Fibroblast of lung (primary cell): Measurements from ENCODE around the gene ATG13. TPM values are rescaled to one million over a fixed set of nuclear protein-coding genes. Genes with fewer than 3 reads are reported as not detected.
A peak's percentile ranks its signal among the peaks of the same experiment; 100 is the strongest.

ENCODE experiments used
- DNase-seq, 2 donors: peaks; one replicate each; pipeline versions ENCODE4 v3.0.0 to v3.0.0-alpha.2; 2010; ENCODE audit warnings: low read depth in 2 of 2
- H2AFZ ChIP-seq: 2 replicates; pipeline ENCODE4 v1.5.1; 2012; ENCODE audit warnings: low read length, control low read depth, inconsistent platforms
- H3K27ac ChIP-seq: 2 replicates; pipeline ENCODE4 v1.5.1; 2011; ENCODE audit warnings: low read length, control low read depth; ENCODE audit not compliant: insufficient read depth
- H3K27me3 ChIP-seq: 2 replicates; pipeline ENCODE4 v1.5.1; 2011; ENCODE audit warnings: mild to moderate bottlenecking, low read length; ENCODE audit not compliant: control insufficient read depth, insufficient read depth
- H3K36me3 ChIP-seq: 2 replicates; pipeline ENCODE4 v1.5.1; 2011; ENCODE audit warnings: low read length; ENCODE audit not compliant: control insufficient read depth, insufficient read depth
- H3K4me1 ChIP-seq: 2 replicates; pipeline ENCODE4 v1.5.1; 2011; ENCODE audit warnings: low read length; ENCODE audit not compliant: control insufficient read depth, insufficient read depth; ENCODE audit errors: extremely low read depth
- H3K4me2 ChIP-seq: 2 replicates; pipeline ENCODE4 v1.5.1; 2011; ENCODE audit warnings: low read length, control low read depth; ENCODE audit not compliant: insufficient read depth; ENCODE audit errors: extremely low read depth
- H3K4me3 ChIP-seq, 4 experiments: fragments of 200-600 bp in 1 of 4; sonication (generic) in 1 of 4; replicated peaks in 1 of 4; 2 replicates each; pipeline ENCODE4 v1.5.1; 2011 to 2016; ENCODE audit warnings: low read length in 4 of 4, low read depth in 3 of 4, mild to moderate bottlenecking in 3 of 4, control low read depth in 2 of 4, inconsistent platforms in 1 of 4, mixed read lengths in 1 of 4; ENCODE audit not compliant: insufficient read depth in 1 of 4; ENCODE audit errors: control extremely low read depth in 1 of 4
- H3K79me2 ChIP-seq: 2 replicates; pipeline ENCODE4 v1.5.1; 2012; ENCODE audit warnings: mild to moderate bottlenecking, low read length, inconsistent platforms; ENCODE audit not compliant: control insufficient read depth, insufficient read depth
- H3K9ac ChIP-seq: 2 replicates; pipeline ENCODE4 v1.5.1; 2011; ENCODE audit warnings: mild to moderate bottlenecking, low read length, control low read depth; ENCODE audit not compliant: insufficient read depth
- H3K9me3 ChIP-seq: 2 replicates; pipeline ENCODE4 v1.5.1; 2012; ENCODE audit warnings: low read depth, low read length; ENCODE audit not compliant: control insufficient read depth, insufficient read depth
- H4K20me1 ChIP-seq: 2 replicates; pipeline ENCODE4 v1.5.1; 2011; ENCODE audit warnings: low read length; ENCODE audit not compliant: control insufficient read depth, insufficient read depth; ENCODE audit errors: extremely low read depth
- EZH2 ChIP-seq: IDR thresholded peaks from 2 replicates; pipeline ENCODE4 v1.5.1; 2012; ENCODE audit warnings: low read length, control low read depth, mild to moderate bottlenecking; ENCODE audit errors: missing control alignments
- polyA plus RNA-seq, 2 donors: library from polyadenylated mRNA; depleted of rRNA in 1 of 2; stranded (reverse) in 1 of 2; unstranded in 1 of 2; fragments of >200 nt; gene quantifications; 2 replicates each; pipeline ENCODE4 v1.2.1, GENCODE V29; 2011 to 2012; ENCODE audit warnings: missing spikeins in 1 of 2
- total RNA-seq: library from RNA; depleted of rRNA; stranded (reverse); fragments of >200 nt; gene quantifications from 2 replicates; pipeline ENCODE4 v1.2.1, GENCODE V29; 2014
- TF ChIP-seq, protein P1 (sequence below), 2 donors: IDR thresholded peaks in 1 of 2; conservative IDR thresholded peaks in 1 of 2; 1 replicate in 1 of 2; 2 replicates in 1 of 2; pipeline ENCODE4 v1.5.1; 2011 to 2012; ENCODE audit warnings: low read length in 2 of 2, control low read depth in 1 of 2, inconsistent platforms in 1 of 2, low read depth in 1 of 2, mild to moderate bottlenecking in 1 of 2

Gene ATG13
- total and polyA plus RNA-seq, 2 donors (not counting 1 experiment from before 2014, with no cell fraction given) = 44.9 to 67.4 TPM

DNA sequence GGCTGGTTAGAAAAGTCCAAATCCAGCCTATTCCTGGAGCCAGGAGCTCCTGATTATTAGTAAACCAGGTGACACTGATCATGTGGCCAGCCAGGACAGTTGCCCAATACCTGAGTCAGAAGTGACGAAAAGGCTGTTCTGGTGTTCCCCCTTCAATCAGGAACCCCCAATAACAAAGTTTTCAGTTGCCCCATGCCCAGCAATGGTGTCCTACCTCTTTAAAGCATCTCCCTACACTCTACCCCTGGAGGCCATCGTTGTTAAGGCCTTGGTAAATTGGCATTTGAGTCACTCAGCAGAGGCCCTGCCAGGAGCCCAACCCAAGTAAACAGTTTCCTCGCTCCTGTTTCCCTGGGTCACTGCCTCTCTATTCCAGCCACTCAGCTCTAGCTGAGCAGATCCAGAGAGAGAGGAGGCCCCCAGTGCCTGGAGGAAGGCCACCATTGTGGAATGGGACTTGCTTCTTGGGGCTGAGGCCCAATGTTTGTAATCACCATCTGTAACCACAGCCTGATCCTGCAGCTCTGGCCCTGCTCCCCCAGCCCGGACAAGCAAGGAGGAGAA, 58.0 kb downstream of the ATG13 start:
- Histone ChIP-seq H3K9me3 (no peaks in the 10 kb centered on the region), H3K4me2 (no peak overlapping the region), H3K36me3 (peaks cover 24% of the 10 kb centered on the region)

DNA sequence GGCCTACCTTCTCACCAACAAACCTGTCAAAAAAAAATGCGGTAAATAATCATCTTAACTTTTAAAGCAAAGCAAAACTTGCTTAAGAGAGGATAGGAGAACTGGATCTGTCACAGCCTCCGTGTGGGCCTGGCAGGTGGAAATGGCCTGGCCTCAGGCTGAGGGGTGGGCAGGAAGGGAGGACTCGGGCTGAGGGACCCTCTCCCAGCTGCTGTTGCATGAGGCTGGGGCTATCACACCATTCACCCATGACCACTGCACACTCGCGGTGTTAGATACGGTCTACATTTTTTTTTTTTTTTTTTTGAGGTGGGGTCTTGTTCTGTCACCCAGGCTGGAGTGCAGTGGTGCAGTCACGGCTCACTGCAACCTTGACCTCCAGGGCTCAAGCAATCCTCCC, 58.6 kb downstream of the ATG13 start:
- no peak overlapping the region for H2AFZ ChIP-seq
- peaks cover 4% of the 10 kb centered on the region for H3K4me1 ChIP-seq
- H3K4me3 ChIP-seq = no peak overlapping the region
- H3K9ac ChIP-seq = no peak overlapping the region
- no peaks in the 10 kb centered on the region for H4K20me1 ChIP-seq
- H3K27ac ChIP-seq = peak overlapping the region; percentile 19
- H3K9me3 ChIP-seq = no peaks in the 10 kb centered on the region
- H3K79me2 ChIP-seq = no peaks in the 10 kb centered on the region
- TF ChIP-seq EZH2 = no peak
- TF ChIP-seq, protein P1, sequence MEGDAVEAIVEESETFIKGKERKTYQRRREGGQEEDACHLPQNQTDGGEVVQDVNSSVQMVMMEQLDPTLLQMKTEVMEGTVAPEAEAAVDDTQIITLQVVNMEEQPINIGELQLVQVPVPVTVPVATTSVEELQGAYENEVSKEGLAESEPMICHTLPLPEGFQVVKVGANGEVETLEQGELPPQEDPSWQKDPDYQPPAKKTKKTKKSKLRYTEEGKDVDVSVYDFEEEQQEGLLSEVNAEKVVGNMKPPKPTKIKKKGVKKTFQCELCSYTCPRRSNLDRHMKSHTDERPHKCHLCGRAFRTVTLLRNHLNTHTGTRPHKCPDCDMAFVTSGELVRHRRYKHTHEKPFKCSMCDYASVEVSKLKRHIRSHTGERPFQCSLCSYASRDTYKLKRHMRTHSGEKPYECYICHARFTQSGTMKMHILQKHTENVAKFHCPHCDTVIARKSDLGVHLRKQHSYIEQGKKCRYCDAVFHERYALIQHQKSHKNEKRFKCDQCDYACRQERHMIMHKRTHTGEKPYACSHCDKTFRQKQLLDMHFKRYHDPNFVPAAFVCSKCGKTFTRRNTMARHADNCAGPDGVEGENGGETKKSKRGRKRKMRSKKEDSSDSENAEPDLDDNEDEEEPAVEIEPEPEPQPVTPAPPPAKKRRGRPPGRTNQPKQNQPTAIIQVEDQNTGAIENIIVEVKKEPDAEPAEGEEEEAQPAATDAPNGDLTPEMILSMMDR (conservative IDR thresholded peaks at IDR 0.05 in 1 of 2, IDR thresholded peaks at IDR 0.05 in 1 of 2; ENCODE audit: low read depth in 1 of 2, low read length in 2 of 2) = no peak
- no peak overlapping the region for H3K4me2 ChIP-seq
- no peaks in the 10 kb centered on the region for H3K27me3 ChIP-seq
- peaks cover 27% of the 10 kb centered on the region for H3K36me3 ChIP-seq
- no peak for DNase-seq

More for the DNA sequence above, 58.0 kb downstream of the ATG13 start:
- no peak for TF ChIP-seq EZH2
- TF ChIP-seq, protein P1 (conservative IDR thresholded peaks at IDR 0.05 in 1 of 2, IDR thresholded peaks at IDR 0.05 in 1 of 2; ENCODE audit: low read depth in 1 of 2, low read length in 2 of 2) = peak; percentile 19 to 20
- Histone ChIP-seq H4K20me1 (no peaks in the 10 kb centered on the region), H3K4me3 (no peak overlapping the region), H3K27ac (peak overlapping the region; percentile 19), H2AFZ (no peak overlapping the region), H3K4me1 (peaks cover 4% of the 10 kb centered on the region), H3K79me2 (no peaks in the 10 kb centered on the region), H3K27me3 (no peaks in the 10 kb centered on the region), H3K9ac (no peak overlapping the region)
- DNase-seq = peak; percentile 72 to 78

DNA sequence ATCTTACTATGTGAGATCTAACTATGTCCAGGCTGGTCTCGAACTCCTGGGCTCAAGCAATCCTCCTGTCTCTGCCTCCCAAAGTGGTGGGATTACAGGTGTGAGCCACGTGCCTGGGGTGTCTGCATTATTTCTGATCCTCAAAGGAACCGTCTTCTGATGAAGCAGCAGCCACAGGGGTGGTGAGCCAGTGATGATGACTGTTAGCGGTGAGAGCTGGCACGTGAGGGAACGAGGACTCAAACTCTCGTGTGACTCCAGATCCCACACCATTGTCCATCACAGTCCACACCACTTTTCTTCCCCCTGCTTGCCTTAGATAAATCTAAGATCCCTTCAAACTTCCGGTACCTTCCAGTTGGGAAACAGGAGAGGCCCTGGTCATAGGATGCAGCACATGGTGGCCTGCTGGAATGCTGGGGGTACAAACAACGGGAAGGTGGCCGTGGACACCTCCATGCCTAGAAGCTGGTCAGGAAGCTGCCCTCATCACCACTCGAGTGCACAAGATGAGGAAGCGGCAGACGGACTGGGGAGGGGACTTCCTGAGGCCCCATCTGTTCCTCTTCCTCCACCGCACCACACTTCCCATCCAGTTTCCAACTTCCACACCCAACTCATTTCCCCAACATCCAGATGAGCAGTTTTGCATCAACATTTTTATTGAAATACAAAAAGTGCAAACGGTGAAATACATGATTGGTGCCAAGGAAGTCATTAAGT, 59.2 kb downstream of the ATG13 start:
- DNase-seq = no peak
- no peak overlapping the region for H3K9ac ChIP-seq
- H3K4me2 ChIP-seq = no peak overlapping the region
- no peak for TF ChIP-seq EZH2
- no peak overlapping the region for H2AFZ ChIP-seq
- H3K36me3 ChIP-seq = peaks cover 29% of the 10 kb centered on the region
- no peak overlapping the region for H3K4me3 ChIP-seq
- peaks cover 4% of the 10 kb centered on the region for H3K4me1 ChIP-seq
- H3K9me3 ChIP-seq = no peaks in the 10 kb centered on the region
- H3K79me2 ChIP-seq = no peaks in the 10 kb centered on the region
- no peaks in the 10 kb centered on the region for H3K27me3 ChIP-seq
- no peak overlapping the region for H3K27ac ChIP-seq
- no peaks in the 10 kb centered on the region for H4K20me1 ChIP-seq
